HG03159 (cell line): ENCODE results near the gene SAG.
A peak's percentile ranks its signal among the peaks of the same experiment; 100 is the strongest.

Experiments used
- ATAC-seq: cut with Tn5 transposase; IDR thresholded peaks from one replicate; pipeline ENCODE4 v1.9.1; 2021; ENCODE audit warnings: mild to moderate bottlenecking, moderate library complexity; ENCODE audit not compliant: unreplicated experiment

Gene SAG

GRCh38 chr2:233353769-233354499 lies 46.3 kb downstream of the SAG start, which contains the start of gene DGKD:
TSS of gene DGKD (plus strand) at chr2:233354494. CDS start at chr2:233354519, 25 bp downstream.
- peak; percentile 58 for ATAC-seq

DNA sequence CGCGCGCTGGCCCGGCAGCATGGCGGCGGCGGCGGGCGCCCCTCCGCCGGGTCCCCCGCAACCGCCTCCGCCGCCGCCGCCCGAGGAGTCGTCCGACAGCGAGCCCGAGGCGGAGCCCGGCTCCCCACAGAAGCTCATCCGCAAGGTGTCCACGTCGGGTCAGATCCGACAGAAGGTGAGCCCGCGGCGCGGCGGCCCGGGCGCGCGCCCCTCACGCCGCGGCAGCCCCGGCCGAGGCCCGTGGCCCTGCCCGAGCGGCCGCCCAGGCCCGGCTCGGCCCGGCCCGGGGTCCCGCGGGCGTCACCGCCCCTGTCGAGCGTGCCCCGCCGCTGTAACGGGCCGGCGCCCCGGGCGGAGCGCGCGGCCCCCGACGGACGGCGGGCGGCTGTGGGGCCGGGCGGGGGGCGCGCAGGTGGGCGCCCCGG lies 46.9 kb downstream of the SAG start:
- ATAC-seq, result no peak

- ATAC-seq, result no peak
Observed at GRCh38 chr2:233354971-233355574, 47.5 kb downstream of the SAG start.

DNA sequence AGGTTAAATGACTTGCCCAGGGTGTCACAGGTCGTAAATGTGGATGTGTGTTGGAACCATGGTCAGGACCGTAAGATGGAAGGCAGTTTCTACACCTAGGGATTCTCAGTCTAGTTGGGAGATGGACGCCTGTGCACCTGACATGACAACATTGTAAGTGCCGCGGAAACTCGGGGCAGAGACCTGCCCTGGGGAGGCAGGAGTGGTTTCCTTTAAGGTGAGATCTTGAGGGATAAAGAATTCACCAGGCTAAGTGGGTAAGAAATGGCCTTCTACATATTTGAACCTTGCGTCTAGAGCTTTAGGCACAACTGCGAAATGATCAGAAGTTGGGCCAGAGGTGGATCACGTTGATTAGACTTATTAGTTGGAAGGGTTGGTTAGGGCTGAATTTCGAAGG lies 48.3 kb downstream of the SAG start:
- no peak for ATAC-seq

- no peak for ATAC-seq
Observed at GRCh38 chr2:233356546-233357308, 49.1 kb downstream of the SAG start.

DNA sequence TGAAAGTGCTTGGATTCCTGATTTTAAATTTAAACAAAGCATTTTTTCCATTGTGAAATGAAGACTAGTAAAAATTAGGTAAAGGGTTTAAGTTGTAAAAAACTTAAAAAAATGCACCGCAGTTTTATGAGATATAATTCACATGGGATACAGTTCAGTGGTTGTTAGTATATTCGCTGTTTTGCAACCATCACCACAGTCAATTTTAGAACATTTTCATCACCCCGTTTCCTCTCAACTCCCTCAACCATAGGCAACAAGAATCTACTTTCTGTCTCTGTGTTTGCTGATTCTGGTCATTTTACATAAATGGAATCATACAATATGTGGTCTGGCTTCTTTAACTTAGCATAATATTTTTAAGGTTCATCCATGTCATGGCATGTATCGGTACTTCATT lies 50.7 kb downstream of the SAG start:
- no peak for ATAC-seq

DNA sequence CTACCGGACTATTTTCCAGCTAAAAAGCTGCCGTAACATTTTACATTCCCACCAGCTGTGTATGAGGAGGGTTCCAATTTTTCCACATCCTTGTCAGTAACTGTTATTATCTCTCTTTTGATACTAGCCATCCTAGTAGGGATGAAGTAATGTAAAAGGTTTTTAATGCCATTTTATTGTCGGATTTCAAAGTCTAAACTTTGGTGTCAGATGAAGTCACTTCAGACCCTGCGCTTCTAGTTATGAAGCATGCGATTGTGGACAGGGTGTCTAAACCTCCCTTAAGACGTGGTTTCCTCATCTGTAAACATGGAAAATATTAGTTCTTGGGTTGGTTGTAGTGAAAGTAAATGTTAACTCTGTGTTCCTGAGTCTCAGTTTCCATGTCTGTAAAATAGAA lies 51.3 kb downstream of the SAG start:
- ATAC-seq, result no peak

DNA sequence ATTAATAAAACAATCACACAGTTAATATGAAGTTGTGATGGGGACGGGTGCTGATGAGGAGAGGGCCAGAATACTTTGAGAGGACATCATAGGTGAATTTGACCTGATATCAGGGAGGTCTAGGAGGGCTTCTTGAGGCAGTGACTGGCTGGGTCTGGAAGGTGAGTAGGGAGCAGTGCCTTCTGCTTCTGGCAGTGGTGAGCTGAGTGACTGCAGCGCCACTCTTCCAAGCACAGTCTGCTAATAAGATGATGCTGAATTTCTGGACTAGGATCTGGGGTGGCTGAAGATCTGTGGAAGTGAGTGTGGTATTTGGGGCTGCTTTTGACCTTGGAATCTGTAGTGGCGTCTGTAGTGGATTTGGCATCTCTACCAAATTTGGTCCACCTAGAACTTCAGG lies 52.2 kb downstream of the SAG start:
- ATAC-seq, result no peak

- ATAC-seq, result no peak
Observed at GRCh38 chr2:233360771-233361176, 53.2 kb downstream of the SAG start.

- ATAC-seq, result no peak
Observed at GRCh38 chr2:233361297-233361696, 53.7 kb downstream of the SAG start.

GRCh38 chr2:233362742-233363141 lies 55.1 kb downstream of the SAG start:
- no peak for ATAC-seq

DNA sequence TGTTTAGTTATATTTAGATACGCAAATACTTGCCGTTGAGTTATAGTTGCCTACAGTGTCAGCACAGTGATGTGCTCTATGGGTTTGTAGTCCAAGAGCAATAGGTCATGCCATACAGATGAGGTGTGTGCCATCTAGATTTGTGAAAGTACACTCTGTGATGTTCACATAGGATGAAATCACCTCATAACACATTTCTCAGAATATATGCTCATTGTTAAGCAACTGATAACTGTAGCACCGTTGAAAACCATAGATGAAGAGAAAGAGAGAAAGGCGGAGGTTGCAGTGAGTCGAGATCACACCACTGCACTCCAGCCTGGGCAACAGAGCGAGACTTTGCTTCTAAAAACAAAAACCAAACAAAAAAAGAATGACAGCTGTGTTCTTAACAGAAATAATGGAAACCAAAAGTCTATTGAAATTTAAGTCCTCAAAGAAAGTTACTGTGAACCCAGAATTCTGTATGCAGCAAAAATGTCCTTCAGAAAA lies 56.2 kb downstream of the SAG start:
- peak; percentile 55 for ATAC-seq

- ATAC-seq, result no peak
Observed at GRCh38 chr2:233365861-233366520, 58.4 kb downstream of the SAG start.

DNA sequence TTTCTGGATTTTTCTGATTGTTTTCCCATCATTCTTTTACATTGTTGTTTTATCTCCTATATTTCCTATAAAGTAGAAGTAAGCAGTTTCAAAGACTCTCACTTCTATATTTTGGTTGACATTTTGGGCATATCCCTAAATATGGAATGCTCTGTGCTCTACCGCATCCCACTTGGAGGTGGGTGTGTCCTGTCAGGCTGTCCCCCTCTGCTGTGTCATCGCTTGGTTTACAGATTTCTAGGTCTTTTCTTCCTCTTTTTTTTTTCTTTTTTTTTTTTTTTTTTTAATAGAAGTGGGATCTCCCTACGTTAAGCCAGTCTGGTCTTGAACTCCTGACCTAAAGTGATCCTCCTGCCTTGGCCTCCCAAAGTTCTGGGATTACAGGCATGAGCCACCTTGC lies 60.0 kb downstream of the SAG start:
- no peak for ATAC-seq

DNA sequence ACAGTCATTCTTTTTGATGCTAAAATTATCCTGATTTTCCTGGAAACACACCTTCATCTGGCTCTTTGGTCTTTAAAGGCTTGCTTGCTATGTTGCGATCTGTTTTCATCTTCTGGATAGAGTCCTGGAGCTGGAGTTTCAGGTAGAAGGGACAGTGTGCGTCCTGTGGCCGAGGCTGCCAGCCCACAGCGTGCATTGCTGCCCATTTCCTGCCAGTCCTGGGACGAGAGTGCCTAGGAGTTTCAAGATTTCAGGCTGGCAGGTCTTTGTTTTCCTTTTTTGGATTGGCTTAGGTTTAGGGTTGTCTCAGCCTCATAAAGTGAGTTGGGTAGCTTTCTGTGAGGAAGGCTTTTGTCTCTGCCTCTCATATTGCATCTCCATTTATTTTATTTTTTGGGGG lies 61.1 kb downstream of the SAG start:
- ATAC-seq, result no peak

- ATAC-seq, result no peak
Observed at GRCh38 chr2:233369462-233369861, 61.8 kb downstream of the SAG start.

GRCh38 chr2:233369897-233370685 lies 62.5 kb downstream of the SAG start:
- no peak for ATAC-seq

DNA sequence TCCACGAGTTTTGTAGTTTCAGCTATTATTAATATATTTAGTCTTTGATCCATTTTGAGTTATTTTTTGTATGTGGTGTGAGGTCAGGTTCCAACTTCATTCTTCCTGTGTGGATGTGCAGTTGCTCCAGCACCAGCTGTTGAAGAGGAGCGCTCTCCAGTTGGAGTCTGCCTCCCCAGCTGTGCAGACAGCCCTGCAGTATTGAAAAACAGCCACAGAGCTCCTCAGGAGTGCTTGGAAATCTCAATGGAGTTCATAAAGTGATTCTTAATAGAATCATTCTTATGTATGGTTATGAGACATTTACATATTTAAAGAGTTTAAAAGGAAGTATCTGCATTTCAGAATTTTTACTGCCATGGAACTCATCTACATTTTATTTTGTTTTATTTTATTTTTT lies 64.0 kb downstream of the SAG start:
- ATAC-seq, result no peak

DNA sequence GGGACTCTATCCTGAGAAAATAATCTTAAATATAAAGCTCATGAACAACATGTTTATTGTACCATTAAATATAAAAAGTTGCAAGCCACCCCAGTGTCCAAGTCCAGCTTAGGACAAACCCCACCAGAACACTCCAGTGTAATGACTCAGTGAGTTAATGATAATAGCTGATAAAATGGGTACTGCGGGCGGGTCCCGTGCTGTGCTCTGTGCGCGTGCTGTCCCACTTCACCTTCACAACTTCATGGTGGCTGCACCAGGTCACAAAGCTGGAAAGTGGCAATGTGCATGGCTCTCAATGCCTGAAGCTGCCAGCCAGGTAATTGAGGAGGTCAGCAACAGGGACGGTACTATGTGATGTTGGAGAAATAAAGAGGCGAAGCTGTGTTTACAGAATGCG lies 65.2 kb downstream of the SAG start:
- no peak for ATAC-seq

GRCh38 chr2:233373316-233373715 lies 65.7 kb downstream of the SAG start:
- no peak for ATAC-seq
